Tibial artery (tissue), 4 donors: ENCODE measurements around the gene P2RY8.
"Not testable (repeated sequence)": the region's sequence is repeated elsewhere in the genome, so short reads cannot be mapped to it uniquely, and the experiment has no call there.

Experiments
- DNase-seq, 2 donors: peaks; one replicate each; pipeline ENCODE4 v3.0.0-alpha.2; 2019
- H3K27ac ChIP-seq, 2 donors: fragments of 200-600 bp; sonication (generic) in 1 of 2; 1 replicate in 1 of 2; 2 replicates in 1 of 2; pipeline ENCODE4 v1.5.1; 2018 to 2019; ENCODE audit warnings: mild to moderate bottlenecking in 1 of 2
- H3K27me3 ChIP-seq, 2 donors: fragments of 200-600 bp; sonication (generic) in 1 of 2; one replicate each; pipeline versions ENCODE4 v1.5.1 to v1.6.0; 2016 to 2019
- H3K36me3 ChIP-seq, 3 donors: fragments of 200-600 bp; sonication (generic) in 2 of 3; one replicate each; pipeline ENCODE4 v1.5.1; 2016 to 2019; ENCODE audit warnings: mild to moderate bottlenecking in 2 of 3
- H3K4me1 ChIP-seq, 4 donors: fragments of 200-600 bp; sonication (generic) in 2 of 4; 1 replicate in 3 of 4; 2 replicates in 1 of 4; pipeline ENCODE4 v1.5.1; 2016 to 2019
- H3K4me3 ChIP-seq, 2 donors: fragments of 200-600 bp; sonication (generic) in 1 of 2; 1 replicate in 1 of 2; 2 replicates in 1 of 2; pipeline ENCODE4 v1.5.1; 2018 to 2019; ENCODE audit warnings: mild to moderate bottlenecking in 2 of 2
- H3K9me3 ChIP-seq, 3 donors: fragments of 200-600 bp; sonication (generic) in 1 of 3; one replicate each; pipeline ENCODE4 v1.5.1; 2016 to 2019
- CTCF ChIP-seq, 2 experiments: fragments of 200-600 bp in 1 of 2; fragments of 450-650 bp in 1 of 2; IDR thresholded peaks; one replicate each; pipeline ENCODE4 v1.5.1; 2017 to 2019; ENCODE audit warnings: antibody characterized with exemption in 2 of 2, mild to moderate bottlenecking in 1 of 2, moderate library complexity in 1 of 2
- intact Hi-C: fragments of 100-400 bp; cut with DNase I; formaldehyde crosslinking; loops from one replicate; pipeline ENCODE4 v1.15.0; 2023; ENCODE audit warnings: low total_unique reads

The P2RY8 gene

GRCh38 chrX:1577845-1578244, 40.9 kb upstream of the P2RY8 start:
- Histone ChIP-seq H3K27ac (no peak overlapping the region), H3K27me3 (no peaks in the 10 kb centered on the region), H3K4me3 (no peak overlapping the region), H3K9me3 (no peaks in the 10 kb centered on the region), H3K36me3 (no peaks in the 10 kb centered on the region), H3K4me1 (no peaks in the 10 kb centered on the region)
- no peak for DNase-seq
- no peak for TF ChIP-seq CTCF (IDR thresholded peaks at IDR 0.05)
- intact Hi-C loops: no loop called here

- no peaks in the 10 kb centered on the region for H3K36me3 ChIP-seq
- no peaks in the 10 kb centered on the region for H3K9me3 ChIP-seq
- no peaks in the 10 kb centered on the region for H3K27me3 ChIP-seq
- no peaks in the 10 kb centered on the region for H3K4me1 ChIP-seq
- no peak overlapping the region for H3K27ac ChIP-seq
- TF ChIP-seq CTCF (IDR thresholded peaks at IDR 0.05): no peak
- DNase-seq: no peak
- intact Hi-C loops: no loop called here
- H3K4me3 ChIP-seq: no peak overlapping the region
Observed at GRCh38 chrX:1576201-1576992, 39.4 kb upstream of the P2RY8 start.

- H3K9me3 ChIP-seq, H3K4me3 ChIP-seq, intact Hi-C loops, H3K27me3 ChIP-seq, H3K36me3 ChIP-seq, H3K27ac ChIP-seq, DNase-seq, H3K4me1 ChIP-seq: not testable (repeated sequence)
Observed at GRCh38 chrX:1574181-1574580, 37.2 kb upstream of the P2RY8 start.

GRCh38 chrX:1564750-1565683, 28.0 kb upstream of the P2RY8 start:
- Histone ChIP-seq H3K27me3 (no peaks in the 10 kb centered on the region), H3K27ac (no peak overlapping the region), H3K4me1 (no peaks in the 10 kb centered on the region), H3K4me3 (no peak overlapping the region), H3K9me3 (no peaks in the 10 kb centered on the region), H3K36me3 (no peaks in the 10 kb centered on the region)
- TF ChIP-seq CTCF (IDR thresholded peaks at IDR 0.05): no peak
- intact Hi-C loops: no loop called here
- DNase-seq: no peak

- H3K9me3 ChIP-seq, H3K27me3 ChIP-seq, DNase-seq, H3K36me3 ChIP-seq, H3K4me1 ChIP-seq, H3K4me3 ChIP-seq, H3K27ac ChIP-seq, intact Hi-C loops: not testable (repeated sequence)
Observed at GRCh38 chrX:1564077-1564476, 27.1 kb upstream of the P2RY8 start.

GRCh38 chrX:1561164-1561563, 24.2 kb upstream of the P2RY8 start:
- no peak overlapping the region for H3K4me3 ChIP-seq
- no peak for TF ChIP-seq CTCF (IDR thresholded peaks at IDR 0.05)

More at GRCh38 chrX:1561164-1561563, 24.2 kb upstream of the P2RY8 start:
- no peaks in the 10 kb centered on the region for H3K36me3 ChIP-seq
- H3K27ac ChIP-seq: no peak overlapping the region
- H3K4me1 ChIP-seq: no peaks in the 10 kb centered on the region
- H3K27me3 ChIP-seq: no peaks in the 10 kb centered on the region
- no peak for DNase-seq
- intact Hi-C loops: no loop called here
- no peaks in the 10 kb centered on the region for H3K9me3 ChIP-seq
